Posterior cingulate gyrus (tissue), 11 donors: ENCODE data around the gene HIGD2A.

ENCODE experiments used
- DNase-seq, 10 donors: peaks; one replicate each; pipeline versions ENCODE4 v3.0.0 to v3.0.0-alpha.2; 2020 to 2021; ENCODE audit warnings: mixed read lengths in 3 of 10
- intact Hi-C: fragments of 100-400 bp; cut with DNase I; formaldehyde crosslinking; loops from one replicate; pipeline ENCODE4 v1.15.1; 2023

The HIGD2A gene

GRCh38 chr5:176388444-176389134 lies at the start of gene HIGD2A, which contains the start of gene NOP16:
Gene HIGD2A (plus strand): TSS chr5:176388751. CDS start chr5:176388820, 69 bp downstream.
Gene NOP16 (minus strand): TSS chr5:176388598. CDS start chr5:176388539, 59 bp downstream.
- intact Hi-C loops: loop anchor here (1.0 to 10.0 kb wide), 3 partner anchors 27 to 146 kb away; partner anchors contain the start of genes FAF2, KIAA1191 and RNF44
- peak; percentile 96 to 99 (median 98) for DNase-seq

DNA sequence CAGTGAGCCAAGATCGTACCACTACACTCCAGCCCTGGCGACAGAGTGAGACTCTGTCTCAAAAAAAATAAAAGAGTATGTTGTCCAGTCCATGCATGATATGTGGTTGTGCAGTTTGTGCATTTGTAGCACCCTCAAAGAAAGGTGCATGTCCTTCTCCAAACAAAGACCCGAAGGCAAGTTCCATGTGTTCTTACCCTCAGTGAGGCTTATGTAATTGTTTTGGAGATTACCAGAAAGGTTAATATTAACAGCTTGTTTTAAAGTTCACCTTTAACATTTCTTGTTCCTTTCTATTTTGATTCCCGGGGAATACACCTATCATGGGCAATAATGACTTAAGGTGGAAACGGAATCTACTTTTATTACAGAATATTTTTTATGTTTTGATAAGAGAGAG lies 49.2 kb upstream of the HIGD2A start:
- intact Hi-C loops: no loop called here
- no peak for DNase-seq

- DNase-seq: no peak
- intact Hi-C loops: no loop called here
Observed at GRCh38 chr5:176341325-176342157, 47.0 kb upstream of the HIGD2A start.

DNA sequence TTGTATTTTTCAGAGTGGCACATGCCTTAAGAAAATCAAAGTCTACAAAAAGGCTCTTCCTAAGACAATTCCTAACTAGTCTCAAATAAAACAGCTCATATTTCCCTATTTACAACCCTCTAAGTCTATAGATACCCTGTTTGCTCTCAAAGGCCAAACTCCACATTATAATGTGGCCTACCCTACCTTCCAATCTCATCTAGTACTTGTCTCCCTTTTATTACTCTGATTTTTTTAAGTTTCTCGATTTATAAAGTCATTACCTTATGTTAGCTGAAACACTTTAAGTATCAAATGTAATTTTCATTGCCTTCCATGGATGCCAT lies 46.4 kb upstream of the HIGD2A start:
- DNase-seq: no peak

GRCh38 chr5:176342766-176343458 lies 45.6 kb upstream of the HIGD2A start:
- intact Hi-C loops: no loop called here

More for the DNA sequence above, 46.4 kb upstream of the HIGD2A start:
- intact Hi-C loops: no loop called here

GRCh38 chr5:176350416-176350815 lies 38.1 kb upstream of the HIGD2A start:
- intact Hi-C loops: no loop called here
- DNase-seq: no peak

More at GRCh38 chr5:176342766-176343458, 45.6 kb upstream of the HIGD2A start:
- DNase-seq: no peak

- intact Hi-C loops: no loop called here
- DNase-seq: no peak
Observed at GRCh38 chr5:176352116-176352878, 36.3 kb upstream of the HIGD2A start.

- DNase-seq: no peak
- intact Hi-C loops: no loop called here
Observed at GRCh38 chr5:176353533-176353932, 35.0 kb upstream of the HIGD2A start.

GRCh38 chr5:176355400-176356178 lies 33.0 kb upstream of the HIGD2A start:
- no peak for DNase-seq
- intact Hi-C loops: no loop called here

DNA sequence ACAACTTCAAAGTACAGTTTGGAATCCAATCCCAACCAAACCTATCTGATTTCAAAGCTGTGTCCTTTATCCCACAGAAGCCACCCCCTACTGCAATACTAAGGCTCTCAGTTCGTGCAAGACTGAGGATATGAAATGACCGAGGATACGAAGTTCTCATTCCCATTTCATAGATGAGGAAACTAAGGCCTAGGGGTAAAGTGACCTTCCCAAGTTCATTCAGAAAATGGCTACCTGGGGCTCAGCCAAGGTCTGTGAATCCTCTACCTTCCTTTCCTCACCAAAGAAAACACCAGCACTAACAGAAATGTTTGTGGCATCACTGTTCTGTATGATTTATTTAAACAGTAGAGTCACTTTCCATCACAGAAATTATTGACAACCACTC lies 32.4 kb upstream of the HIGD2A start:
- DNase-seq: no peak
- intact Hi-C loops: no loop called here

- intact Hi-C loops: no loop called here
- DNase-seq: no peak
Observed at GRCh38 chr5:176359658-176360057, 28.9 kb upstream of the HIGD2A start.

DNA sequence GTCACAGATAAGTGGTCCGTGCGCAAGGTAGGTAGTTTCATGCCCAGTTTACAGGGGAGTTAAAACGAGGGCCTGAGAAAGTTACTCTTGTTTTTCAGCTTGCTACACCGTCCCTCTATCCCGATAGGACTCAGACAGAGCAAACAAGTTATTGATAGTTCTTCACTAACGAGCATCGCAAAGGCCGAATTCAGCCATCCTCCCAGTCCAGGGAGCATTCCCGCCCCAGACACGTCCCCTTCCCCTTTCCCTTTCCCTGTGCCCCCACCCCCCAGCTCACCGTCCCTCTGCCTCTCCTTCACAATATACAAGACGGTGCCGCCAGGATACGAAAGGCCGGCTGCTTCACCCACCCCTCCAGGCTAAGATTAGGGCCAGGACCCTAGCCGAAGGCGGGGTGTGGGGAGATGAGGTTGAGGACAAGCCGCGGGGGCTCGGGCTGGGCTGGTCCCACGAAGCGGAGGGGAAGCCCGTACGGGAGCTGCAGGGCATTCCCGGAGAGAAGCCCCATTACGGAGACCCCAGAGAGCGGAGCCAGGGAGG lies 27.6 kb upstream of the HIGD2A start:
- peak in 4 of 10 donors; percentile 21 to 84 (median 51) for DNase-seq

DNA sequence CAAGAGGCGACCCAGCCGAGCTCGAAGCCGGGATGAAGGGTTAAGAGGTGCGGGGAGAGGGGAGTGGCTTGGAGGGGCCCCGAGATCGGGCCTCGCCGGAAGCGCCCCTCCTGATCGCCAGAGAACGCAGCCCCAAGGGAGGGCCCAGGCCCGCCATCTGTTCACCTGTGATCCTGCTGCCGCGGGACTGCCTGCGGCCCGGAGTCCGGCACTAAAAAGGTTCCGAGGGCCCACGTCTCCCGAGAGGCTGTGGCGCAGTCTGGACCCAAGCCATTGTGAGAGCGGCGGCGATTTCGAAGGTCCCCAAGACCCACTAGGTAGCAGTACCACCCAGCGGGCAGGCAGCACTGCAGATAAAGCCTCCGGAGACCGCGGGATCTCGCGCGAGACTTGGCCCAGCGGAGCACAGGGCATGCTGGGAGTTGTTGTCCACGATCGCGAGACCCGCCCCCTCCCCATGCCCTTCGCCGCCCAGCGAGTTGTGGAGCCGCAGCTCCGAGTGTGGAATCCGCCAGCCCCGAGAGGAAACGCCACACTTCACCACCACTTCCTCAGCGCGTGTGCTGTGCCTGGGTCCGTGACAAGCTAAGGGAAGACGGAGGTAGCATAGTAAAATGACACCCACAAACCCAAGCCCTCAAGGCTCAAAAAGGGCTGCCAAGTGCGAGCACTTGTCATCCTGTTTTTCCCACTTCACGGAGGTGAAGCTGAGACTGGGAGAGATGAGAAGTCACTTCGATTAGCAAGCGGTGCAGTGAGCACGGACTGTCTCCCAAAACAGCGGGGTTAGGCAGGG lies 26.9 kb upstream of the HIGD2A start, which contains the start of gene KIAA1191:
KIAA1191 (minus strand) TSS at position 328 of the 796 bp plus-strand sequence. CDS start 2,256 bp downstream, outside the sequence.
- DNase-seq: peak; percentile 91 to 99 (median 96)
- intact Hi-C loops: loop anchor here (1.0 kb wide), 1 partner anchor 28 kb away; no protein-coding TSS in a partner anchor

More for the DNA sequence above, 27.6 kb upstream of the HIGD2A start:
- intact Hi-C loops: loop anchor here (1.0 kb wide), 1 partner anchor 28 kb away; no protein-coding TSS in a partner anchor

- intact Hi-C loops: no loop called here
Observed at GRCh38 chr5:176362233-176362490, 26.4 kb upstream of the HIGD2A start.

DNA sequence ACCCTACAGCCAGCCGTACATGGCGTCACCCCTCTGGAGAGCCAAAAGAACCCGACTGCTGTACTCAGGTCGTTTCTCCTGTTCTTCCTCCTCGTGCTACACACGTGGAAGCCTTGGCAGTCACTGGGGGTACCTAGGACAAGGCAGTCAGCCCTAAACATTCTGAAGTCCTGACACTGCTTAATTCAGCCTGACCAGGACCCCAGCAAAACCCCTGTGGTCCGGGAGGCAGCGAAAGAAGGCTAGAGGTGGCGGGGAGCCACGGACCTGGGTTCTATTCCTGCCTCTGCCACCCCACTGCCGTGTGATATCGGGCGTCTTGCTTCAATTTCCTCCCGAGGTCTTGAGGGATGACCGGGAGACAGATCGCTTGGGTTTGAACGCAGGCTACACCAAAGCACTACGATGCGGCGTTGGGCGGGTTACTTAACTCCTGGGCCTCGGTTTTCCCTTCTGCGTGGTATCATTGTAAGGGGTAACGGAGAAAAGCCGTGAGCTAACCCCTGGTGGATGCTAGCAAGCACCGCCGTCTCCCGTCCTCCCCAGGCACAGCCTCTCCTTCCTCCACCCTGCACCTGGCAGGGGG lies 23.7 kb upstream of the HIGD2A start:
- intact Hi-C loops: no loop called here
- DNase-seq: peak in 1 of 10 donors; percentile 35

More at GRCh38 chr5:176362233-176362490, 26.4 kb upstream of the HIGD2A start:
- no peak for DNase-seq

DNA sequence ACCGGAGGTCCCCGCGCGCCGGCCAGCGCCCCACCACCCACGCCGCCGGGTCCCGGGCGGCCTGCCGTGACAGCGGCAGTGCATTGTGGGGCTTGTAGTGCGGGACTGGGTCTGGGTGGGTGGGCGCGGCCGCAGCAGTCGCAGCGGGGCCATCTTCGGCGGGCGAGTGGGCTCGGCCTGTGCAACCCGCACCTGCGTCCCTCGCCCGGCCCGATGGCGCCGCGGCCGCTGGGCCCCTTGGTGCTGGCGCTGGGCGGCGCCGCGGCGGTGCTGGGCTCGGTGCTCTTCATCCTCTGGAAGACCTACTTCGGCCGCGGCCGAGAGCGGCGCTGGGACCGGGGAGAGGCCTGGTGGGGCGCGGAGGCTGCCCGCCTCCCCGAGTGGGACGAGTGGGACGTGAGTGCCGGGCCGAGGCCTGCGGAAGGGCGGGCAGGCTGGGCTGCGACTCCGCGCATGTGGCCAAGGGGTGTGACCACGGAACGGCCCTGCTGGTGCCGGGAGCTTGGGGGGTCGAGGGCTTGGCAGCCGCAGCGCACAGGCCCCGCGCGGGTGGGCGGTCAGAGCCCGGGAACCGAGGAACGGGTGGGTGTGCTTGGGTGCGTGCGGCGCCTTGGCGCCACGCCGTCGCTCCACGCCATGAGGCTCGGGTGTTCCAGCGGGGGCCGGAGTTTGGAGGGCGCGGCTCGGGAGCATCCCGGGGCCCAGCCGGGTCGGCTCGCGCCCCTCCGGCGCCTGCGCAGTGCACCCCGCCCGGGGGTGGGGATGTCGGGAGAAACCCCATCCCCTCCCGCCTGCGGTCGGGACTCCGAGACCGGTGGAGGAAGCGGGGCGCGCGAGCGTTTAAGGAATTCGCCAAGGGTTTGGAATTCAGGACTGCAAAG lies 23.0 kb upstream of the HIGD2A start, which contains the start of gene ARL10:
ARL10 (plus strand) TSS at position 137 of the 881 bp plus-strand sequence; CDS start at position 214, 77 bp downstream.
- intact Hi-C loops: no loop called here
- DNase-seq: peak; percentile 29 to 93 (median 62)
